Fibroblast of skin of back (primary cell): Measurements from ENCODE around the gene ARFGEF2. TPM values are rescaled to one million over a fixed set of nuclear protein-coding genes. Genes with fewer than 3 reads are reported as not detected.
"Not testable (repeated sequence)": the region's sequence is repeated elsewhere in the genome, so short reads cannot be mapped to it uniquely, and the experiment has no call there.

ENCODE experiments used
- DNase-seq: peaks from one replicate; pipeline ENCODE4 v3.0.0-alpha.2; 2013
- polyA plus RNA-seq, 2 experiments: library from polyadenylated mRNA; unstranded; fragments of 120-200 nt; gene quantifications; one replicate each; pipeline ENCODE4 v1.2.1, GENCODE V29; 2013; ENCODE audit not compliant: insufficient read length in 2 of 2

The ARFGEF2 gene
- polyA plus RNA-seq (2013, experiment 1 of 2; ENCODE audit: insufficient read length): 15.5 TPM
- polyA plus RNA-seq (2013, experiment 2 of 2; ENCODE audit: insufficient read length): 19.1 TPM

- DNase-seq: peak; percentile 90
Observed at GRCh38 chr20:48921168-48921882, at the start of gene ARFGEF2. ARFGEF2 (plus strand) TSS chr20:48921711; CDS start chr20:48921890, 179 bp downstream.

GRCh38 chr20:48875233-48875913 lies 46.1 kb upstream of the ARFGEF2 start:
- no peak for DNase-seq

GRCh38 chr20:48875914-48876240 lies 45.6 kb upstream of the ARFGEF2 start:
- peak; percentile 35 for DNase-seq

- DNase-seq: no peak
Observed at GRCh38 chr20:48877304-48877703, 44.2 kb upstream of the ARFGEF2 start.

- DNase-seq: no peak
Observed at GRCh38 chr20:48878534-48879248, 42.8 kb upstream of the ARFGEF2 start.

- peak; percentile 44 for DNase-seq
Observed at GRCh38 chr20:48879612-48880245, 41.8 kb upstream of the ARFGEF2 start.

GRCh38 chr20:48880331-48880730 lies 41.2 kb upstream of the ARFGEF2 start:
- DNase-seq: no peak

- DNase-seq: no peak
Observed at GRCh38 chr20:48880981-48881657, 40.4 kb upstream of the ARFGEF2 start.

GRCh38 chr20:48885237-48885636 lies 36.3 kb upstream of the ARFGEF2 start:
- no peak for DNase-seq

GRCh38 chr20:48886194-48886593 lies 35.3 kb upstream of the ARFGEF2 start:
- DNase-seq: no peak

- no peak for DNase-seq
Observed at GRCh38 chr20:48886811-48887210, 34.7 kb upstream of the ARFGEF2 start.

- DNase-seq: not testable (repeated sequence)
Observed at GRCh38 chr20:48888517-48888916, 33.0 kb upstream of the ARFGEF2 start.

- DNase-seq: no peak
Observed at GRCh38 chr20:48889140-48889790, 32.2 kb upstream of the ARFGEF2 start.

GRCh38 chr20:48891235-48892048 lies 30.1 kb upstream of the ARFGEF2 start:
- no peak for DNase-seq

GRCh38 chr20:48892049-48892470 lies 29.5 kb upstream of the ARFGEF2 start:
- DNase-seq: no peak

GRCh38 chr20:48892891-48893290 lies 28.6 kb upstream of the ARFGEF2 start:
- DNase-seq: no peak

GRCh38 chr20:48893374-48893773 lies 28.1 kb upstream of the ARFGEF2 start:
- no peak for DNase-seq

GRCh38 chr20:48897305-48898010 lies 24.1 kb upstream of the ARFGEF2 start:
- peak; percentile 92 for DNase-seq

GRCh38 chr20:48898210-48898609 lies 23.3 kb upstream of the ARFGEF2 start:
- peak; percentile 76 for DNase-seq

- DNase-seq: no peak
Observed at GRCh38 chr20:48898896-48899530, 22.5 kb upstream of the ARFGEF2 start.
